ENCODE data around the gene ANO6.

ANO6 gene

GRCh38 chr12:45458238-45458637 lies 242.3 kb downstream of the ANO6 start:
- DNase-seq (ENCODE audit: low spot score) = no peak

- DNase-seq (ENCODE audit: low spot score) = no peak
Observed at GRCh38 chr12:45458854-45459807, 243.2 kb downstream of the ANO6 start.

- DNase-seq (ENCODE audit: low spot score) = no peak
Observed at GRCh38 chr12:45462506-45462905, 246.6 kb downstream of the ANO6 start.

GRCh38 chr12:45464699-45465098 lies 248.8 kb downstream of the ANO6 start:
- DNase-seq (ENCODE audit: low spot score) = no peak

- DNase-seq (ENCODE audit: low spot score) = no peak
Observed at GRCh38 chr12:45468751-45469615, 253.1 kb downstream of the ANO6 start.

GRCh38 chr12:45469902-45470301 lies 254.0 kb downstream of the ANO6 start:
- no peak for DNase-seq (ENCODE audit: low spot score)

GRCh38 chr12:45473636-45474035 lies 257.7 kb downstream of the ANO6 start:
- no peak for DNase-seq (ENCODE audit: low spot score)

GRCh38 chr12:45475594-45475993 lies 259.7 kb downstream of the ANO6 start:
- no peak for DNase-seq (ENCODE audit: low spot score)

- no peak for DNase-seq (ENCODE audit: low spot score)
Observed at GRCh38 chr12:45477526-45477925, 261.6 kb downstream of the ANO6 start.

GRCh38 chr12:45478931-45479330 lies 263.0 kb downstream of the ANO6 start:
- no peak for DNase-seq (ENCODE audit: low spot score)

GRCh38 chr12:45481746-45482145 lies 265.9 kb downstream of the ANO6 start:
- DNase-seq (ENCODE audit: low spot score) = no peak

- no peak for DNase-seq (ENCODE audit: low spot score)
Observed at GRCh38 chr12:45483571-45483970, 267.7 kb downstream of the ANO6 start.
